Right lobe of liver (tissue), 4 donors: ENCODE data around the gene GALNT13.

ENCODE experiments used
- POLR2A ChIP-seq: fragments of 450-650 bp; IDR thresholded peaks from one replicate; pipeline ENCODE4 v1.6.1; 2017; ENCODE audit warnings: antibody characterized with exemption, mild to moderate bottlenecking
- TF ChIP-seq, protein P1 (sequence below), 4 donors: fragments of 200-600 bp in 3 of 4; fragments of 450-650 bp in 1 of 4; IDR thresholded peaks; one replicate each; pipeline versions ENCODE4 v1.5.1 to v1.8.0; 2016 to 2022; ENCODE audit warnings: antibody characterized with exemption in 4 of 4, mild to moderate bottlenecking in 2 of 4
- donor health status: DM: no; HTN: no; CAD: no.
- donor health status: DM: no; HTN: no; CAD: no.
- donor health status: DM: no; HTN: yes; CAD: no.

GRCh38 chr2:154046493-154046892, 174.8 kb downstream of the GALNT13 start:
- TF ChIP-seq POLR2A, result no peak
- TF ChIP-seq, protein P1, sequence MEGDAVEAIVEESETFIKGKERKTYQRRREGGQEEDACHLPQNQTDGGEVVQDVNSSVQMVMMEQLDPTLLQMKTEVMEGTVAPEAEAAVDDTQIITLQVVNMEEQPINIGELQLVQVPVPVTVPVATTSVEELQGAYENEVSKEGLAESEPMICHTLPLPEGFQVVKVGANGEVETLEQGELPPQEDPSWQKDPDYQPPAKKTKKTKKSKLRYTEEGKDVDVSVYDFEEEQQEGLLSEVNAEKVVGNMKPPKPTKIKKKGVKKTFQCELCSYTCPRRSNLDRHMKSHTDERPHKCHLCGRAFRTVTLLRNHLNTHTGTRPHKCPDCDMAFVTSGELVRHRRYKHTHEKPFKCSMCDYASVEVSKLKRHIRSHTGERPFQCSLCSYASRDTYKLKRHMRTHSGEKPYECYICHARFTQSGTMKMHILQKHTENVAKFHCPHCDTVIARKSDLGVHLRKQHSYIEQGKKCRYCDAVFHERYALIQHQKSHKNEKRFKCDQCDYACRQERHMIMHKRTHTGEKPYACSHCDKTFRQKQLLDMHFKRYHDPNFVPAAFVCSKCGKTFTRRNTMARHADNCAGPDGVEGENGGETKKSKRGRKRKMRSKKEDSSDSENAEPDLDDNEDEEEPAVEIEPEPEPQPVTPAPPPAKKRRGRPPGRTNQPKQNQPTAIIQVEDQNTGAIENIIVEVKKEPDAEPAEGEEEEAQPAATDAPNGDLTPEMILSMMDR (IDR thresholded peaks at IDR 0.05), result no peak
